Right lung (tissue), 5 donors: Measurements from ENCODE around the gene ANKLE2. TPM values are rescaled to one million over a fixed set of nuclear protein-coding genes. Genes with fewer than 3 reads are reported as not detected.
"Not testable (repeated sequence)": the region's sequence is repeated elsewhere in the genome, so short reads cannot be mapped to it uniquely, and the experiment has no call there.

Source experiments
- DNase-seq, 2 donors: peaks; one replicate each; pipeline ENCODE4 v3.0.0-alpha.2; 2013
- polyA plus RNA-seq, 5 donors: library from polyadenylated mRNA; unstranded; fragments of 120-200 nt; gene quantifications; one replicate each; pipeline versions ENCODE4 v1.2.1 to v1.2.3, GENCODE V29; 2013; ENCODE audit warnings: inconsistent platforms in 1 of 5, low replicate concordance in 1 of 5; ENCODE audit not compliant: insufficient read length in 5 of 5, insufficient read depth in 1 of 5

Gene ANKLE2
- polyA plus RNA-seq, 5 donors = 64.1 to 84.7 (median 75.1) TPM

- no peak for DNase-seq
These were observed 18.2 kb upstream of the ANKLE2 start for GRCh38 chr12:132779781-132780353.

GRCh38 chr12:132777614-132778013 lies 16.0 kb upstream of the ANKLE2 start:
- DNase-seq = no peak

GRCh38 chr12:132776816-132777568 lies 15.4 kb upstream of the ANKLE2 start:
- peak in 1 of 2 donors; percentile 41 for DNase-seq

- not testable (repeated sequence) for DNase-seq
These were observed 14.6 kb upstream of the ANKLE2 start for GRCh38 chr12:132776230-132776625.

- DNase-seq = no peak
These were observed 14.0 kb upstream of the ANKLE2 start for GRCh38 chr12:132775502-132776229.

GRCh38 chr12:132774646-132775275 lies 13.1 kb upstream of the ANKLE2 start:
- no peak for DNase-seq

- DNase-seq = no peak
These were observed 12.5 kb upstream of the ANKLE2 start for GRCh38 chr12:132774159-132774558.

GRCh38 chr12:132773077-132773955 lies 11.7 kb upstream of the ANKLE2 start:
- no peak for DNase-seq

GRCh38 chr12:132772606-132773005 lies 11.0 kb upstream of the ANKLE2 start:
- DNase-seq = no peak

- DNase-seq = no peak
These were observed 9.7 kb upstream of the ANKLE2 start for GRCh38 chr12:132771126-132771838.

GRCh38 chr12:132766380-132767085 lies 4.9 kb upstream of the ANKLE2 start:
- DNase-seq = peak; percentile 51 to 62

- no peak for DNase-seq
These were observed 3.7 kb upstream of the ANKLE2 start for GRCh38 chr12:132765361-132765760.

GRCh38 chr12:132764231-132764630 lies 2.6 kb upstream of the ANKLE2 start:
- DNase-seq = no peak

- DNase-seq = peak; percentile 88 to 89
These were observed 420 bp upstream of the ANKLE2 start for GRCh38 chr12:132761921-132762583.

- no peak for DNase-seq
These were observed 2.3 kb downstream of the ANKLE2 start for GRCh38 chr12:132759359-132759758.

- not testable (repeated sequence) for DNase-seq
These were observed 2.8 kb downstream of the ANKLE2 start for GRCh38 chr12:132758825-132759224.

- DNase-seq = no peak
These were observed 7.3 kb downstream of the ANKLE2 start for GRCh38 chr12:132754160-132754932.

- not testable (repeated sequence) for DNase-seq
These were observed 8.0 kb downstream of the ANKLE2 start for GRCh38 chr12:132753670-132754069.

- DNase-seq = no peak
These were observed 13.3 kb downstream of the ANKLE2 start for GRCh38 chr12:132748319-132748718.
